ENCODE results near the gene INPP4A.
"Not testable (repeated sequence)": the region's sequence is repeated elsewhere in the genome, so short reads cannot be mapped to it uniquely, and the experiment has no call there.

Gene INPP4A

GRCh38 chr2:98444436-98445176, at the start of gene INPP4A:
INPP4A (plus strand) TSS chr2:98444858; CDS start chr2:98520049, 75,191 bp downstream.
- peak; percentile 47 to 68 (median 66) for DNase-seq

DNA sequence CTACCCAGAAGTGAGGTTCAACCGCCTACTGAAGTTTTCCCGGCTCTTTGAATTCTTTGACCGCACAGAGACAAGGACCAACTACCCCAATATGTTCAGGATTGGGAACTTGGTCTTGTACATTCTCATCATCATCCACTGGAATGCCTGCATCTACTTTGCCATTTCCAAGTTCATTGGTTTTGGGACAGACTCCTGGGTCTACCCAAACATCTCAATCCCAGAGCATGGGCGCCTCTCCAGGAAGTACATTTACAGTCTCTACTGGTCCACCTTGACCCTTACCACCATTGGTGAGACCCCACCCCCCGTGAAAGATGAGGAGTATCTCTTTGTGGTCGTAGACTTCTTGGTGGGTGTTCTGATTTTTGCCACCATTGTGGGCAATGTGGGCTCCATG, 48.7 kb upstream of the INPP4A start:
- no peak for DNase-seq

DNA sequence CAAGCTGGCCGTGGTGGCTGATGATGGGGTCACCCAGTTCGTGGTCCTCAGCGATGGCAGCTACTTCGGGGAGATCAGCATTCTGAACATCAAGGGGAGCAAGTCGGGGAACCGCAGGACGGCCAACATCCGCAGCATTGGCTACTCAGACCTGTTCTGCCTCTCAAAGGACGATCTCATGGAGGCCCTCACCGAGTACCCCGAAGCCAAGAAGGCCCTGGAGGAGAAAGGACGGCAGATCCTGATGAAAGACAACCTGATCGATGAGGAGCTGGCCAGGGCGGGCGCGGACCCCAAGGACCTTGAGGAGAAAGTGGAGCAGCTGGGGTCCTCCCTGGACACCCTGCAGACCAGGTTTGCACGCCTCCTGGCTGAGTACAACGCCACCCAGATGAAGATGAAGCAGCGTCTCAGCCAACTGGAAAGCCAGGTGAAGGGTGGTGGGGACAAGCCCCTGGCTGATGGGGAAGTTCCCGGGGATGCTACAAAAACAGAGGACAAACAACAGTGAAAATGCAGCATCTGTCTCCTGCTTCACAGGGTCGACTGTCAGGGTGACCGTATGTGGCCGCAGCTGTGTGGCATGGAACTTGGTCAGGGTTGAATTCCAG, 47.8 kb upstream of the INPP4A start:
- DNase-seq = no peak

DNA sequence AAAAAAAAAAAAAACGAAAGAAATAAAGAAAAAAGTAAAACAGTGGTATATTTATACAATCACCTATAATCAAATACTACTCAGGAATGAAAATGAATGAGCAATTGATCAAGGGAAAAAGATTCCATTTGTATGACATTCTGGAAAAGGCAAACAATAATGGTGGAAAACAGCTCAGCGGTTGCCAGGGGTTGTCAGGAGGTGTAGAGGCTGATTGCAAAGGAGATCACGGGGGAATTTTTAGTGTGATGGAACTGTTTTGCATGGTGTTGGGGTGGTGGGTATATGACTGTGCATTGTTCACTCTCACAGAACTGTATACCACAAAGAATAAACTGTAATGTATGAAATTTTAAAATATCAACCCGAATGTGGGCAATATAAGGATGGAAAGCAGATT, 45.5 kb upstream of the INPP4A start:
- no peak for DNase-seq

DNA sequence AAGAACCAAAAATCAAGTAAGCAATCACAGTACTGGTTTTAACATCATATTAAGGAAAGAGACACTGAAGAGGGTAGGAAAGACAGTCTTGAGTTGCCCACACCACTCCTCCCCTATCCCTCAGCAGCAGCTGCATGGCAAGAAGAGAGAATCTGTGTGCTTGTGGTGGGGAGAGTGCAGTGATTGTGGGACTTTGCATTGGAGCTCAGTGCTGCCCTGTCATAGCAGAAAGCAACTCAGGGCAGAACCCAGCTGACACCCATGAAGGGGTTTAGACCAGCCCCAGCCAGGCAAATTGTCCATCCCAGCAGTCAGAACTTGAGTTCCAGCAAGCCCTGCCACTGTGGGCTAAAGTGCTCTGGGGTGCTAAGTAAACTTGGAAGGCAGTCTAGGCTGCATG, 40.8 kb upstream of the INPP4A start:
- no peak for DNase-seq

- no peak for DNase-seq
Measured at GRCh38 chr2:98404556-98405250, 40.0 kb upstream of the INPP4A start.

GRCh38 chr2:98405301-98405700, 39.4 kb upstream of the INPP4A start:
- DNase-seq = no peak

DNA sequence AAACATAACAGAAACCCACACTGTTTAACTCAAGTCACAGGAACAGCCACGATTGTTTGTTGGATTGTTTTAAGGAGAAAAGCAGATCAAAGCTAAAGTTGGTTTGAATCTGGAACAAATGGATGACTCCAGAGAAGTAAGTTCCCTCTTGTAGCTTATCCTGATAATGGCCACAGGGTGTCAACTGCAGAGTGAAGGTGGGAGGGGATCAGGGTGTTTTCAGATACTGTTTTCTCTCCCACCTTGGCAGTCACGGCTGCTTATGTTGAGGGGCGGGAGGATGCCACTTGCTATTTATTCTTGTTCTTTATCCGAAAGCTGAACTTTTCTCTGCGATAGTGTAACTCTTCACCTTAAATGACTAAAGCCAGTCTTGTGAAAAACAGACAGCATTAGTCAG, 36.5 kb upstream of the INPP4A start:
- DNase-seq = no peak

DNA sequence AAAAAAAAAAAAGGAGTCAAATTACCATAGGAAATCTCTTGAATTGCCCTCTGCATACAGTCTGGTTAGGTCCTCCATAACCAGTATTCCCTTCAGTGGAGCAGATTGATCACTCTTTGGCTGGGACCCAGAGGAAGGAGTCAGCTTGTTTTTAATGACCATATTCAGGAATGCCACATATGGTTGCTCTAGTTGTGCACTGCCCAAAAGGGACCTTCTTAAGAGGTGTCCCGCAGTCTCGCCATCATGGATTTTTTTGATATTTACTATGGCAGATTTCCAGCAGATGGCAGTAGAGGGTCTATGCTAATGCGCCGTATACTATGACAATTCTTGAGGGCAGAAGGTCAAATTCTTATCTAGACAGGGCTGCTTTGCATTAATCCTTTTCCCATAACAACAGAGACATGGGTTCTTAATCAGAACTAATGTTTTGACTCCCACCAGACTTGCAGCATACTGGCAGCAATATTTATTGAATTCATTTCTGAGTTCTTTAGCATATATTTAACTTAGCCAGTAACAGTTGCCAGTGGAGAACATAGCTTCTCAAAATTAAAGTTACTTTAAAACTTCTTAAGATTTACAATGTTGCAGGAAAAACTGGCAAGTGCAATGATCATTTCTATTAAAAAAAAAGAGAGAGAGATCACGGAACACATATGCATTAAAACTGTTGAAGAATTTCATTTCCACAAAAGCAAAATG, 31.8 kb upstream of the INPP4A start:
- DNase-seq = peak; percentile 6 to 16 (median 12)

GRCh38 chr2:98414246-98414645, 30.4 kb upstream of the INPP4A start:
- DNase-seq = not testable (repeated sequence)

GRCh38 chr2:98415719-98416248, 28.9 kb upstream of the INPP4A start:
- not testable (repeated sequence) for DNase-seq

- no peak for DNase-seq
Measured at GRCh38 chr2:98416383-98417159, 28.1 kb upstream of the INPP4A start.

- DNase-seq = no peak
Measured at GRCh38 chr2:98419544-98419943, 25.1 kb upstream of the INPP4A start.

GRCh38 chr2:98419977-98420725, 24.5 kb upstream of the INPP4A start:
- no peak for DNase-seq

- DNase-seq = no peak
Measured at GRCh38 chr2:98422449-98422848, 22.2 kb upstream of the INPP4A start.

GRCh38 chr2:98426771-98427170, 17.9 kb upstream of the INPP4A start:
- DNase-seq = no peak

- DNase-seq = no peak
Measured at GRCh38 chr2:98432145-98432544, 12.5 kb upstream of the INPP4A start.

DNA sequence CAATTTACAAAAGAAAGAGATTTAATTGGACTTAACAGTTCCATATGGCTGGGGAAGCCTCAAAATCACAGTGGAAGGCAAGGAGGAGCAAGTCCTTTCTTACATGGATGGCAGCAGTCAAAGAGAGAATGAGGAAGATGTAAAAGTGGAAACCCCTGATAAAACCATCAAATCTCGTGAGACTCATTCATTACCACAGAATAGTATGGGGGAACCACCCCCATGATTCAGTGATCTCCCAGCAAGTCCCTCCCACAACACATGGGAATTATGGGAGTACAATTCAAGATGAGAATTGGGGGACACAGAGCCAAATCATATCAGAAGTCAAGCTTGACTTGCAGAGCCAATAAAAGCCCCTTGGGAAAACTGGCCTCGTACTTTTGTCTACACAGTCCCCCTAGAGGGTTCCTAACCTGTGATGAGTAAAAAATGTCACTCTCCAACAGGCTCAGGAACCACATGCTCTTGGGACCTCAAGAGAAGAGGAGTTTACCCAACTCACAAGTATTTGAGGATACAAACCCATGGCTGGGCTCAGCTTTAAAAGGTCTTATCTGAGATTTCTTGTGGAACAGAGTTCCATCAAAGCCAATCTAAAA, 11.2 kb upstream of the INPP4A start:
- no peak for DNase-seq

- no peak for DNase-seq
Measured at GRCh38 chr2:98434492-98434891, 10.2 kb upstream of the INPP4A start.

DNA sequence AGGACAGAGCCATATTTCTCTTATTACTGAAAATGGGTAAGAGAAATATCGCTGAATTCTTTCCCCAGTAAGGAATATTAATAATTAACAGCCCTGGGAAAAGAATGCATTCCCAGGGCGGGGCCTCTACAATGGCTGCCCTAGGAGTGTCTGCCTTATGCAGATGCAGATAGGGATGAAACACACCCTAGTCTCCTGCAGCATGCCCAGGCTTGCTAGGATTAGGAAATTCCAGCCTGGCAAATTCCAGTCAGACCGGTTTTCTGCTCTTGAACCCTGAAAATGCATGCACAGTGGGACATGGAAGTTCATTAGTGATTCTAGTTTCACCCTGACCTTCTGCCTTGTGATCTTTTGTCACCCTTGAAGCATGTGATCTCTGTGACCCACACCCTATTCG, 9.0 kb upstream of the INPP4A start:
- not testable (repeated sequence) for DNase-seq

GRCh38 chr2:98436734-98437133, 7.9 kb upstream of the INPP4A start:
- DNase-seq = no peak

Measured in activated CD4-positive, CD25-positive, alpha-beta regulatory T cell (primary cell).